Osteocyte (in vitro differentiated cells): ENCODE measurements around the gene OR51V1. TPM values are rescaled to one million over a fixed set of nuclear protein-coding genes. Genes with fewer than 3 reads are reported as not detected.

Source experiments
- DNase-seq: peaks from one replicate; pipeline ENCODE4 v3.0.0; 2021; ENCODE audit warnings: mixed read lengths; ENCODE audit not compliant: unreplicated experiment; ENCODE audit errors: extremely low spot score
- H3K27ac Mint-ChIP-seq: one replicate; pipeline ENCODE4 v1.8.0; 2021; ENCODE audit warnings: mild to moderate bottlenecking, mixed read lengths; ENCODE audit not compliant: unreplicated experiment
- H3K27me3 Mint-ChIP-seq: one replicate; pipeline ENCODE4 v1.8.0; 2021; ENCODE audit warnings: mixed read lengths; ENCODE audit not compliant: unreplicated experiment
- H3K36me3 Mint-ChIP-seq: one replicate; pipeline ENCODE4 v1.8.0; 2021; ENCODE audit warnings: mixed read lengths; ENCODE audit not compliant: unreplicated experiment
- H3K4me1 Mint-ChIP-seq: one replicate; pipeline ENCODE4 v1.8.0; 2021; ENCODE audit warnings: mixed read lengths; ENCODE audit not compliant: unreplicated experiment
- H3K4me3 Mint-ChIP-seq: one replicate; pipeline ENCODE4 v1.8.0; 2021; ENCODE audit warnings: mild to moderate bottlenecking, moderate library complexity, mixed read lengths; ENCODE audit not compliant: unreplicated experiment
- H3K9me3 Mint-ChIP-seq: one replicate; pipeline ENCODE4 v1.8.0; 2021; ENCODE audit warnings: mixed read lengths; ENCODE audit not compliant: unreplicated experiment
- CTCF ChIP-seq: fragments of 200-600 bp; sonication (generic); IDR thresholded peaks from 2 replicates; pipeline ENCODE4 v1.5.0; 2021; ENCODE audit warnings: antibody characterized with exemption, mild to moderate bottlenecking, moderate library complexity
- total RNA-seq: library from RNA; stranded (reverse); gene quantifications from 2 replicates; pipeline ENCODE4 v1.2.1, GENCODE V29; 2021

Gene OR51V1
- total RNA-seq, 1 donor from 2014 or later: not detected

GRCh38 chr11:5230266-5230665 is 29.8 kb upstream of the OR51V1 start:
- H3K27ac Mint-ChIP-seq: no peak overlapping the region
- no peak for DNase-seq
- no peaks in the 10 kb centered on the region for H3K4me1 Mint-ChIP-seq
- TF ChIP-seq CTCF: no peak
- H3K36me3 Mint-ChIP-seq: no peaks in the 10 kb centered on the region
- peaks cover 8% of the 10 kb centered on the region for H3K27me3 Mint-ChIP-seq
- no peaks in the 10 kb centered on the region for H3K9me3 Mint-ChIP-seq
- no peak overlapping the region for H3K4me3 Mint-ChIP-seq

GRCh38 chr11:5229796-5230195 is 29.3 kb upstream of the OR51V1 start:
- Mint-ChIP-seq H3K9me3 (no peaks in the 10 kb centered on the region), H3K4me1 (no peaks in the 10 kb centered on the region), H3K4me3 (no peak overlapping the region), H3K27me3 (peaks cover 7% of the 10 kb centered on the region), H3K36me3 (no peaks in the 10 kb centered on the region), H3K27ac (no peak overlapping the region)
- DNase-seq: no peak
- TF ChIP-seq CTCF: no peak

GRCh38 chr11:5229356-5229755 is 28.9 kb upstream of the OR51V1 start:
- H3K36me3 Mint-ChIP-seq: no peaks in the 10 kb centered on the region
- peaks cover 3% of the 10 kb centered on the region for H3K27me3 Mint-ChIP-seq
- no peak overlapping the region for H3K27ac Mint-ChIP-seq
- no peak for DNase-seq
- no peaks in the 10 kb centered on the region for H3K9me3 Mint-ChIP-seq
- H3K4me1 Mint-ChIP-seq: no peaks in the 10 kb centered on the region
- no peak for TF ChIP-seq CTCF
- H3K4me3 Mint-ChIP-seq: no peak overlapping the region

- H3K27me3 Mint-ChIP-seq: peaks cover 3% of the 10 kb centered on the region
- H3K4me3 Mint-ChIP-seq: no peak overlapping the region
- DNase-seq: no peak
- no peaks in the 10 kb centered on the region for H3K36me3 Mint-ChIP-seq
- no peak for TF ChIP-seq CTCF
- H3K27ac Mint-ChIP-seq: no peak overlapping the region
- H3K4me1 Mint-ChIP-seq: no peaks in the 10 kb centered on the region
- H3K9me3 Mint-ChIP-seq: no peaks in the 10 kb centered on the region
These were observed 27.6 kb upstream of the OR51V1 start for GRCh38 chr11:5228124-5228523.

GRCh38 chr11:5227681-5228080 is 27.2 kb upstream of the OR51V1 start:
- Mint-ChIP-seq H3K27ac (no peak overlapping the region), H3K36me3 (no peaks in the 10 kb centered on the region), H3K4me3 (no peak overlapping the region), H3K9me3 (no peaks in the 10 kb centered on the region), H3K4me1 (no peaks in the 10 kb centered on the region), H3K27me3 (peaks cover 3% of the 10 kb centered on the region)
- DNase-seq: no peak
- no peak for TF ChIP-seq CTCF
